GM12878 (cell line): Measurements from ENCODE around the gene COMMD1. TPM values are rescaled to one million over a fixed set of nuclear protein-coding genes. Genes with fewer than 3 reads are reported as not detected.

ENCODE experiments used
- CEBPB ChIP-seq, 2 experiments: fragments of 150-350 bp in 1 of 2; IDR thresholded peaks; 2 replicates each; pipeline ENCODE4 v1.6.1; 2012 to 2014; ENCODE audit warnings: low read depth in 2 of 2, low read length in 2 of 2, borderline replicate concordance in 1 of 2, inconsistent platforms in 1 of 2
- EGR1 ChIP-seq, 2 experiments: IDR thresholded peaks; 1 replicate in 1 of 2; 2 replicates in 1 of 2; pipeline ENCODE4 v1.6.1; 2011 to 2012; ENCODE audit warnings: low read depth in 2 of 2, low read length in 2 of 2, borderline replicate concordance in 1 of 2, mild to moderate bottlenecking in 1 of 2, moderate library complexity in 1 of 2
- ELK1 ChIP-seq: IDR thresholded peaks from 2 replicates; pipeline ENCODE4 v1.6.1; 2012; ENCODE audit warnings: low read depth, low read length, improper control_type of control experiment
- ETV6 ChIP-seq, 2 experiments: fragments of 450-650 bp in 1 of 2; IDR thresholded peaks in 1 of 2; conservative IDR thresholded peaks in 1 of 2; 2 replicates each; pipeline ENCODE4 v1.6.1; 2014; ENCODE audit warnings: antibody characterized with exemption in 1 of 2, borderline replicate concordance in 1 of 2, low read depth in 1 of 2, mild to moderate bottlenecking in 1 of 2, moderate library complexity in 1 of 2
- NBN ChIP-seq: fragments of 450-650 bp; IDR thresholded peaks from 2 replicates; pipeline ENCODE4 v1.6.1; 2016
- STAT3 ChIP-seq: IDR thresholded peaks from 2 replicates; pipeline ENCODE4 v1.6.1; 2011; ENCODE audit warnings: low read depth, low read length, improper control_type of control experiment
- TCF3 ChIP-seq: IDR thresholded peaks from 2 replicates; pipeline ENCODE4 v1.6.1; 2012; ENCODE audit warnings: low read depth, mild to moderate bottlenecking, low read length, borderline replicate concordance; ENCODE audit not compliant: insufficient read depth
- polyA plus RNA-seq, 11 experiments: library from polyadenylated mRNA; depleted of rRNA in 4 of 11; unstranded in 6 of 11; stranded (reverse) in 5 of 11; fragments of >200 nt; fragmentation: Nextera tagmentation in 4 of 11; fragmentation: Illumina TruSeq in 1 of 11; extraction: Ambion mirVana in 4 of 11; extraction: Trizol in 1 of 11; gene quantifications; 1 replicate in 1 of 11; 2 replicates in 10 of 11; pipeline versions ENCODE4 v1.2.1 to v1.2.3, GENCODE V29; 2011 to 2016; ENCODE audit warnings: inconsistent platforms in 2 of 11, missing spikeins in 2 of 11, low read depth in 1 of 11
- total RNA-seq, 4 experiments: library from RNA; depleted of rRNA in 3 of 4; stranded (reverse); fragments of >200 nt in 3 of 4; fragmentation: Illumina TruSeq in 1 of 4; extraction: Trizol in 1 of 4; gene quantifications; 2 replicates each; pipeline versions ENCODE4 v1.2.1 to v1.2.3, GENCODE V29; 2013 to 2021
- TF ChIP-seq, protein P1 (sequence below): fragments of 450-650 bp; formaldehyde crosslinking; IDR thresholded peaks from 2 replicates; pipeline ENCODE4 v1.4.0; 2020; ENCODE audit warnings: mild to moderate bottlenecking, moderate library complexity

The COMMD1 gene
- total and polyA plus RNA-seq, 10 of the 15 experiments (the other 5 are each of a cell fraction or from before 2014, with no cell fraction given), result 39.7 to 210 (median 53.7) TPM

DNA sequence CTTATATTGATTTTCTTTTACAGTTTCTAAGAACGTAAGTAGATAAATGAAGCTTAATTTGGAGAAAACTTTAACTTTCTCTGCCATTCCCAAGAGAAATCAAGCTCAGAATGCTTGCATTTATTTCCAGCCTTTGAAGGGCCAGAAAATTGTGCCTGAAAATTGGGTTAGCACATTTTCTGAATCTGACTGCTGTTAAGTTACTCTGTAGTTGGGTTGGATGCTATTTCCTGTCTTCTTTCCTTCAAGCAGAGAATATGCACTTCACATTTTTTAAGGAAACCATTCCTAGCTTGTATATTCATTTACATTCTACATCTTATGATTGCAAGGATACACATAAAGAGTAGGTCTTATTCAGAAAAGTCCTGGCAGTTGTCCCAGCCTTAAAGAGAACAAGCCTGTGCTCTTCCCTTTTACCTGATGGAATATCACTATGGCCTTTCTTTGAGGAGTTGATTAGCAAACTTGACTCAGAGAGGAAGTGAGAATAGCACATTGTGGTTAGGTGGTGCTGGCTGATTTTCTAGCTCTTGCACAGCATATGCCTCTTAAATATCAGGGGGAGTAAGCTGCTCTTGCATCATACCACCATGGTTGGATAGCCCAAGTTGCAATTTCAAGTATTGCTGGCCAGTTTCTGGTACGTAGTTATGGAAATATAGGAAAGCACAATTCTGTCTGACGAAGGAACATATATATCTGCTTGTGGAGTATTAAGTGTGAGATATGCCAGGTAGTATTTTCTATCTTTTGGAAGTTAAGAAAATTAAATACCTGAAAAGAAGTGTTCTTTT, 133.7 kb downstream of the COMMD1 start (continued):
- TF ChIP-seq EGR1 (IDR thresholded peaks at IDR 0.05; ENCODE audit: borderline replicate concordance in 1 of 2, low read depth in 2 of 2, low read length in 2 of 2) (peak in 1 of 2 experiments; percentile 36; a peak in 1 of 3 replicates), ETV6 (conservative IDR thresholded peaks at IDR 0.05 in 1 of 2, IDR thresholded peaks at IDR 0.05 in 1 of 2; ENCODE audit: borderline replicate concordance in 1 of 2, low read depth in 1 of 2) (peak in 1 of 2 experiments; percentile 93; a peak in 2 of 4 replicates), TCF3 (peak; percentile 72; the same call in 1 of the 2 replicates), STAT3 (peak; percentile 96), ELK1 (0 out of 2 replicates have a peak, but pooled peaks have one; percentile 38), CEBPB (IDR thresholded peaks at IDR 0.05; ENCODE audit: borderline replicate concordance in 1 of 2, low read depth in 2 of 2, low read length in 2 of 2) (peak; percentile 98 to 100), NBN (peak; percentile 96)
- TF ChIP-seq, protein P1, sequence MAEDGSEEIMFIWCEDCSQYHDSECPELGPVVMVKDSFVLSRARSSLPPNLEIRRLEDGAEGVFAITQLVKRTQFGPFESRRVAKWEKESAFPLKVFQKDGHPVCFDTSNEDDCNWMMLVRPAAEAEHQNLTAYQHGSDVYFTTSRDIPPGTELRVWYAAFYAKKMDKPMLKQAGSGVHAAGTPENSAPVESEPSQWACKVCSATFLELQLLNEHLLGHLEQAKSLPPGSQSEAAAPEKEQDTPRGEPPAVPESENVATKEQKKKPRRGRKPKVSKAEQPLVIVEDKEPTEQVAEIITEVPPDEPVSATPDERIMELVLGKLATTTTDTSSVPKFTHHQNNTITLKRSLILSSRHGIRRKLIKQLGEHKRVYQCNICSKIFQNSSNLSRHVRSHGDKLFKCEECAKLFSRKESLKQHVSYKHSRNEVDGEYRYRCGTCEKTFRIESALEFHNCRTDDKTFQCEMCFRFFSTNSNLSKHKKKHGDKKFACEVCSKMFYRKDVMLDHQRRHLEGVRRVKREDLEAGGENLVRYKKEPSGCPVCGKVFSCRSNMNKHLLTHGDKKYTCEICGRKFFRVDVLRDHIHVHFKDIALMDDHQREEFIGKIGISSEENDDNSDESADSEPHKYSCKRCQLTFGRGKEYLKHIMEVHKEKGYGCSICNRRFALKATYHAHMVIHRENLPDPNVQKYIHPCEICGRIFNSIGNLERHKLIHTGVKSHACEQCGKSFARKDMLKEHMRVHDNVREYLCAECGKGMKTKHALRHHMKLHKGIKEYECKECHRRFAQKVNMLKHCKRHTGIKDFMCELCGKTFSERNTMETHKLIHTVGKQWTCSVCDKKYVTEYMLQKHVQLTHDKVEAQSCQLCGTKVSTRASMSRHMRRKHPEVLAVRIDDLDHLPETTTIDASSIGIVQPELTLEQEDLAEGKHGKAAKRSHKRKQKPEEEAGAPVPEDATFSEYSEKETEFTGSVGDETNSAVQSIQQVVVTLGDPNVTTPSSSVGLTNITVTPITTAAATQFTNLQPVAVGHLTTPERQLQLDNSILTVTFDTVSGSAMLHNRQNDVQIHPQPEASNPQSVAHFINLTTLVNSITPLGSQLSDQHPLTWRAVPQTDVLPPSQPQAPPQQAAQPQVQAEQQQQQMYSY (CRISPR knock-in tag), result no peak
